Measurements from ENCODE around the gene PRKCB. TPM values are rescaled to one million over a fixed set of nuclear protein-coding genes. Genes with fewer than 3 reads are reported as not detected.
A peak's percentile ranks its signal among the peaks of the same experiment; 100 is the strongest.

The PRKCB gene
- total RNA-seq, 6 donors from 2014 or later: 9.6 to 28.0 (median 13.9) TPM

DNA sequence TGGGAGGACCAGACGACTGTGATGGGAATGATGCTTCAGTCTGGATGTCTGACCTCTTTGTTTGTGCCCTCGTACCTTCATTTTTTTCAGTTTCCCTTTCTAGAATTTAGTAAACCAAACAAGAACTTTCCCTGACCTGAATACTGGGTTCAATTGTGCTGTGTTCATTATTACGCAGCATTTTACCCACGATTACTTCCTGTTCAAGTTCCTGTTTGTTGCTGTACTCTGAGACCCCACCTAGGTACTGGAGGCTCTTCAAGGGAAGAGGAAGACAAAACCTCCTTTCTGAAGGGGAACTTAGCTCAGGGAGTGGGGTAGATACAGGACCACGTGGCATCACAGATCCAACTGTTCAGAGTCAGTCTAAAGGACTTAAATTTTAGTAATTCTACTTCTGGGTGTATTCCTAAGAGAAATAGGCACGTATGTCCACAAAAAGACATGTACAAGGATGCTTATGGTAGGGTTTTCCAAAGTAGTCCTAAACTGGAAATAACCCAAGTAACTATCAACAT lies 9.2 kb upstream of the PRKCB start:
- Histone ChIP-seq H3K27ac (peak overlapping the region in 2 of 4 donors; percentile 29 to 72), H3K4me1 (peaks cover 0 to 6% (median 0%) of the 10 kb centered on the region in 4 donors), H3K27me3 (no peaks in the 10 kb centered on the region), H3K36me3 (no peaks in the 10 kb centered on the region), H3K4me3 (no peak overlapping the region), H3K9me3 (peaks cover 0 to 15% (median 4%) of the 10 kb centered on the region in 4 donors)
- TF ChIP-seq, protein P1, sequence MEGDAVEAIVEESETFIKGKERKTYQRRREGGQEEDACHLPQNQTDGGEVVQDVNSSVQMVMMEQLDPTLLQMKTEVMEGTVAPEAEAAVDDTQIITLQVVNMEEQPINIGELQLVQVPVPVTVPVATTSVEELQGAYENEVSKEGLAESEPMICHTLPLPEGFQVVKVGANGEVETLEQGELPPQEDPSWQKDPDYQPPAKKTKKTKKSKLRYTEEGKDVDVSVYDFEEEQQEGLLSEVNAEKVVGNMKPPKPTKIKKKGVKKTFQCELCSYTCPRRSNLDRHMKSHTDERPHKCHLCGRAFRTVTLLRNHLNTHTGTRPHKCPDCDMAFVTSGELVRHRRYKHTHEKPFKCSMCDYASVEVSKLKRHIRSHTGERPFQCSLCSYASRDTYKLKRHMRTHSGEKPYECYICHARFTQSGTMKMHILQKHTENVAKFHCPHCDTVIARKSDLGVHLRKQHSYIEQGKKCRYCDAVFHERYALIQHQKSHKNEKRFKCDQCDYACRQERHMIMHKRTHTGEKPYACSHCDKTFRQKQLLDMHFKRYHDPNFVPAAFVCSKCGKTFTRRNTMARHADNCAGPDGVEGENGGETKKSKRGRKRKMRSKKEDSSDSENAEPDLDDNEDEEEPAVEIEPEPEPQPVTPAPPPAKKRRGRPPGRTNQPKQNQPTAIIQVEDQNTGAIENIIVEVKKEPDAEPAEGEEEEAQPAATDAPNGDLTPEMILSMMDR (IDR thresholded peaks at IDR 0.05): no peak
- TF ChIP-seq POLR2A (IDR thresholded peaks at IDR 0.05) (no peak), POLR2AphosphoS5 (IDR thresholded peaks at IDR 0.05) (peak in 1 of 2 donors; percentile 18), EP300 (IDR thresholded peaks at IDR 0.05) (no peak)
- DNase-seq (peak in 1 of 2 donors; percentile 28), ATAC-seq (ENCODE audit: low FRiP score in 2 of 2) (peak; percentile 63 to 81)
- 23 to 35% methylated on average over 6 of the region's 6 CpGs for WGBS, 2 donors

DNA sequence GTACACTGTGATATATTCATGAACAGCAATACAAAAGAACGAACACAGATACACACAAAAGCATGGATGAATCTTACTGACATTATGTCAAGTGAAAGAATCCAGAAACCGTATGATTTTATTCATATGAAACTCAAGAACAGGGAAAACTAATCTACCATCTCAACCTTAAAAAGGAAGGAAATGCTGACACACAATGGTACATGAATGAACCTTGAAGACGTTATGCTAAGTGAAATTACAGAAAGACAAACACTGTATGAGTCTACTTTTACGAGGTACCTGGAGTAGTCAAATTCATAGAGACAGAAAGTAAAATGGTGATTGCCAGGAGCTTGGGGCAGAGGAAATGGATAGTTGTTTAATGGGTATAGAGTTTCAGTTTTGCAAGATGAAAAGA lies 8.7 kb upstream of the PRKCB start:
- DNase-seq: no peak
- TF ChIP-seq POLR2A (IDR thresholded peaks at IDR 0.05) (no peak), POLR2AphosphoS5 (IDR thresholded peaks at IDR 0.05) (no peak), EP300 (IDR thresholded peaks at IDR 0.05) (no peak)
- TF ChIP-seq, protein P1 (IDR thresholded peaks at IDR 0.05): no peak
- Histone ChIP-seq H3K27me3 (no peaks in the 10 kb centered on the region), H3K4me3 (no peak overlapping the region), H3K9me3 (peaks cover 0 to 15% (median 4%) of the 10 kb centered on the region in 4 donors), H3K27ac (peak overlapping the region in 2 of 4 donors; percentile 29 to 72), H3K36me3 (no peaks in the 10 kb centered on the region), H3K4me1 (peaks cover 0 to 6% (median 0%) of the 10 kb centered on the region in 4 donors)
- WGBS, 2 donors: 38 to 44% methylated on average over 4 of the region's 4 CpGs
- no peak for ATAC-seq (ENCODE audit: low FRiP score in 2 of 2)

DNA sequence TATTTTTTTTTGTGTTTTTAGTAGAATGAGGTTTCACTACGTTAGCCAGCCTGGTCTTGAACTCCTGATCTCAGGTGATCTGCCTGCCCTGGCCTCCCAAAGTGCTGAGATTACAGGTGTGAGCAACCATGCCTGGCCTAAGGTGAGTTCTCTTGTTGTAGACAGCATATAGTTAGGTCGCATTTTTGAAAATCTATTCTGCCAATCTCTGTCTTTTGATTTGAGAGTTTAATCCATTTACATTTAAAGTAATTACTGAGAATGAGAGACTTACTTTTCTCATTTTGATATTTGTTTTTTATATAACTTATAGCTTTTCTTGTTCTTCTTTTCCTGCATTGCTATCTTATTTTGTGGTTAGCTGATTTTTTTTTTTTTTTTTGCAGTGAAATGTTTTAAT lies 6.3 kb upstream of the PRKCB start:
- Histone ChIP-seq H3K9me3 (peaks cover 0 to 15% (median 4%) of the 10 kb centered on the region in 4 donors), H3K4me1 (peaks cover 0 to 6% (median 0%) of the 10 kb centered on the region in 4 donors), H3K27me3 (no peaks in the 10 kb centered on the region), H3K27ac (no peak overlapping the region), H3K36me3 (no peaks in the 10 kb centered on the region), H3K4me3 (no peak overlapping the region)
- ATAC-seq (ENCODE audit: low FRiP score in 2 of 2) (no peak), DNase-seq (no peak)
- WGBS, 2 donors: 77 to 88% methylated on average over 2 of the region's 2 CpGs
- TF ChIP-seq EP300 (IDR thresholded peaks at IDR 0.05) (no peak), POLR2AphosphoS5 (IDR thresholded peaks at IDR 0.05) (no peak), POLR2A (IDR thresholded peaks at IDR 0.05) (no peak)
- TF ChIP-seq, protein P1 (IDR thresholded peaks at IDR 0.05): no peak

DNA sequence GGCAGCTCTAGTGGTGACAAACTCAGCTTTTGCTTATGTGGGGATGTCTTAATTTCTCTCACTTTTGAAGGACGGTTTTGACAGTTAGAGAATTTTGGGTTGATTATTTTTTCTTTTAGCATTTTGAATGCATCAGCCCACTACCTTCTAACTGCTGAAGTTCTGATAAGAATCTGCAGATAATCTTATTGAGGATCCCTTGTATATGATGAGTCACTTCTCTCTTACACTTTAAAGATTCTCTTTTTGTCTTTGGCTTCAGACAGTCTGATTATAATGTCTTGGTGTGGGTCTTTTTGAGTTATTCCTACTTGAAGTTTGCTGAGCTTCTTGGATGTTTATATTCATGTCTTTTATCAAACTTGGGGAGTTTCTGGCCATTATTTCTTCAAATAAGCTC lies 5.5 kb upstream of the PRKCB start:
- DNase-seq (no peak), ATAC-seq (ENCODE audit: low FRiP score in 2 of 2) (no peak)
- Histone ChIP-seq H3K27me3 (no peaks in the 10 kb centered on the region), H3K4me1 (peaks cover 2 to 8% (median 3%) of the 10 kb centered on the region in 4 donors), H3K36me3 (no peaks in the 10 kb centered on the region), H3K27ac (no peak overlapping the region), H3K4me3 (no peak overlapping the region), H3K9me3 (peaks cover 0 to 15% (median 4%) of the 10 kb centered on the region in 4 donors)
- WGBS, 2 donors: 0% methylated on average over 1 of the region's 1 CpG
- TF ChIP-seq POLR2A (IDR thresholded peaks at IDR 0.05) (no peak), EP300 (IDR thresholded peaks at IDR 0.05) (no peak), POLR2AphosphoS5 (IDR thresholded peaks at IDR 0.05) (no peak)
- TF ChIP-seq, protein P1 (IDR thresholded peaks at IDR 0.05): no peak

DNA sequence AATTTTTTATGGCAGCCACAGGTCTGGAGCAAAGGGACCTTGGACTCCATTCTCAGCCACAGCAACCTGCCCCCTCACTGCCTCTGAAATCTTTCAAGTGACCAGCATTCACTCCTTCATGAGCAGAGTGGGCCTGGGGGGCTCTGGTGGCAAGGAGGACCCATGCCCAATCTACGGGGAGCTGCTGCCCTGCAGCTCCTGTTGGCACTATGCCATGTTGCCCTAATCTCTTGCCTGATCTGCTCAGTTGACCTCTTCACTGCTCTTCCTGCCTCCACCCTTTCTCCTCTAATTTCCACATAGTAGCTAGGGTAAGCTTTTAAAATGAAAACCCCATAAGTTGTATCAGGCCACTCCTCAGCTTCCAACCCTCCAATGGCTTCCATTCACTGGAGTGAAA lies 2.9 kb upstream of the PRKCB start:
- DNase-seq (no peak), ATAC-seq (ENCODE audit: low FRiP score in 2 of 2) (no peak)
- Histone ChIP-seq H3K9me3 (peaks cover 0 to 15% (median 4%) of the 10 kb centered on the region in 4 donors), H3K4me1 (peaks cover 5 to 18% (median 11%) of the 10 kb centered on the region in 4 donors), H3K4me3 (no peak overlapping the region), H3K27ac (no peak overlapping the region), H3K36me3 (no peaks in the 10 kb centered on the region), H3K27me3 (no peaks in the 10 kb centered on the region)
- WGBS, 2 donors: 67 to 94% methylated on average over 1 of the region's 1 CpG
- no peak for TF ChIP-seq EP300 (IDR thresholded peaks at IDR 0.05)
- no peak for TF ChIP-seq POLR2AphosphoS5 (IDR thresholded peaks at IDR 0.05)
- no peak for TF ChIP-seq POLR2A (IDR thresholded peaks at IDR 0.05)
- TF ChIP-seq, protein P1 (IDR thresholded peaks at IDR 0.05): no peak

Measured in upper lobe of left lung (tissue), 6 donors.